Peyer's patch (tissue), 4 donors: ENCODE results near the gene XPNPEP2. TPM values are rescaled to one million over a fixed set of nuclear protein-coding genes. Genes with fewer than 3 reads are reported as not detected.
A peak's percentile ranks its signal among the peaks of the same experiment; 100 is the strongest.

ENCODE experiments used
- DNase-seq, 3 donors: peaks; one replicate each; pipeline ENCODE4 v3.0.0-alpha.2; 2017 to 2019
- H3K27ac ChIP-seq, 4 donors: fragments of 200-600 bp; sonication (generic); one replicate each; pipeline ENCODE4 v1.5.1; 2016 to 2019
- H3K27me3 ChIP-seq, 2 donors: fragments of 200-600 bp; sonication (generic); one replicate each; pipeline ENCODE4 v1.5.1; 2019
- H3K36me3 ChIP-seq, 3 donors: fragments of 200-600 bp; sonication (generic); one replicate each; pipeline ENCODE4 v1.5.1; 2016 to 2019
- H3K4me1 ChIP-seq, 4 donors: fragments of 200-600 bp; sonication (generic); one replicate each; pipeline ENCODE4 v1.5.1; 2016 to 2019
- H3K4me3 ChIP-seq, 4 donors: fragments of 200-600 bp; sonication (generic); 1 replicate in 3 of 4; 2 replicates in 1 of 4; pipeline ENCODE4 v1.5.1; 2016 to 2019; ENCODE audit warnings: mild to moderate bottlenecking in 1 of 4
- H3K9me3 ChIP-seq, 4 donors: fragments of 200-600 bp; sonication (generic); one replicate each; pipeline ENCODE4 v1.5.1; 2016 to 2019; ENCODE audit warnings: mild to moderate bottlenecking in 1 of 4
- CTCF ChIP-seq, 6 experiments: fragments of 450-650 bp in 4 of 6; fragments of 200-600 bp in 2 of 6; sonication (generic) in 1 of 6; IDR thresholded peaks; one replicate each; pipeline ENCODE4 v1.5.1; 2017 to 2019; ENCODE audit warnings: antibody characterized with exemption in 6 of 6, mild to moderate bottlenecking in 3 of 6, moderate library complexity in 1 of 6
- POLR2A ChIP-seq, 2 donors: fragments of 450-650 bp; IDR thresholded peaks; one replicate each; pipeline ENCODE4 v1.5.1; 2017; ENCODE audit warnings: antibody characterized with exemption in 2 of 2, mild to moderate bottlenecking in 2 of 2, moderate library complexity in 2 of 2
- total RNA-seq, 4 donors: library from RNA; depleted of rRNA; stranded (reverse); fragments of >200 nt; gene quantifications; one replicate each; pipeline ENCODE4 v1.1.0, GENCODE V29; 2016

Gene XPNPEP2
- total RNA-seq, 4 donors from 2014 or later, result 5.8 to 875 (median 803) TPM

- Histone ChIP-seq H3K4me1 (no peaks in the 10 kb centered on the region), H3K27me3 (no peaks in the 10 kb centered on the region), H3K27ac (no peak overlapping the region), H3K36me3 (no peaks in the 10 kb centered on the region), H3K9me3 (no peaks in the 10 kb centered on the region), H3K4me3 (no peak overlapping the region)
- no peak for DNase-seq
- TF ChIP-seq POLR2A (IDR thresholded peaks at IDR 0.05) (no peak), CTCF (IDR thresholded peaks at IDR 0.05) (no peak)
These were observed 38.2 kb upstream of the XPNPEP2 start for GRCh38 chrX:129700536-129700935.

GRCh38 chrX:129701624-129702069 is 37.1 kb upstream of the XPNPEP2 start:
- no peak overlapping the region for H3K4me3 ChIP-seq
- TF ChIP-seq POLR2A (IDR thresholded peaks at IDR 0.05) (no peak), CTCF (IDR thresholded peaks at IDR 0.05) (no peak)
- H3K27ac ChIP-seq, result no peak overlapping the region
- no peaks in the 10 kb centered on the region for H3K36me3 ChIP-seq
- no peaks in the 10 kb centered on the region for H3K27me3 ChIP-seq
- DNase-seq, result peak in 1 of 3 donors; percentile 54
- no peaks in the 10 kb centered on the region for H3K9me3 ChIP-seq
- H3K4me1 ChIP-seq, result no peaks in the 10 kb centered on the region

GRCh38 chrX:129704491-129704890 is 34.3 kb upstream of the XPNPEP2 start:
- TF ChIP-seq POLR2A (IDR thresholded peaks at IDR 0.05) (no peak), CTCF (IDR thresholded peaks at IDR 0.05) (no peak)
- Histone ChIP-seq H3K27ac (no peak overlapping the region), H3K4me3 (no peak overlapping the region), H3K27me3 (no peaks in the 10 kb centered on the region), H3K9me3 (no peaks in the 10 kb centered on the region), H3K36me3 (no peaks in the 10 kb centered on the region), H3K4me1 (no peaks in the 10 kb centered on the region)
- no peak for DNase-seq

- DNase-seq, result no peak
- Histone ChIP-seq H3K36me3 (no peaks in the 10 kb centered on the region), H3K4me1 (no peaks in the 10 kb centered on the region), H3K27me3 (no peaks in the 10 kb centered on the region), H3K27ac (no peak overlapping the region), H3K4me3 (no peak overlapping the region), H3K9me3 (no peaks in the 10 kb centered on the region)
- no peak for TF ChIP-seq POLR2A (IDR thresholded peaks at IDR 0.05)
- no peak for TF ChIP-seq CTCF (IDR thresholded peaks at IDR 0.05)
These were observed 33.3 kb upstream of the XPNPEP2 start for GRCh38 chrX:129705377-129705925.

- Histone ChIP-seq H3K36me3 (no peaks in the 10 kb centered on the region), H3K27ac (no peak overlapping the region), H3K9me3 (no peaks in the 10 kb centered on the region), H3K4me3 (no peak overlapping the region), H3K4me1 (no peaks in the 10 kb centered on the region), H3K27me3 (no peaks in the 10 kb centered on the region)
- no peak for TF ChIP-seq CTCF (IDR thresholded peaks at IDR 0.05)
- no peak for TF ChIP-seq POLR2A (IDR thresholded peaks at IDR 0.05)
- no peak for DNase-seq
These were observed 32.8 kb upstream of the XPNPEP2 start for GRCh38 chrX:129705988-129706387.
